Stimulated activated CD8-positive, alpha-beta memory T cell treated with anti-CD3 and anti-CD28 coated beads, Interleukin-4, amount 100 ng/mL, for 48 hours (primary cell): ENCODE data around the gene GALNT2.

Experiments
- DNase-seq: peaks from one replicate; pipeline ENCODE4 v3.0.0-alpha.2; 2020

Gene GALNT2

DNA sequence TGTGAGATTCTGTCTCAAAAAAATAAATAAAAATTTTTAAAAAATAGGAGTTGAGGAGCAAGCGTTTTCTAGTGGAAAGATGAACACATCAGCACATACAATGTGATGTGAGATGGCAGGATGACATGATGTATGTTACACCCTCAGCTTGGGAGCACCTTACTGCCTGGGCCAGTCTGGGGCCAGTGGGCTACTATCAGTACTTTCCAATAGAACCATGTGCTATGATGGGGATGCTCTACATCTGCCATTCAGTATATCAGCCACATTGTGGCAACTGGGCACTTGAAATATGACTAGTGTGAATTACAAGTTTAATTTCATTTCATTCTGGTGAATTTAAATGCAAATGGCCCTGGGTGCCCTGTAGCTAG, 203.1 kb downstream of the GALNT2 start:
- DNase-seq = no peak

DNA sequence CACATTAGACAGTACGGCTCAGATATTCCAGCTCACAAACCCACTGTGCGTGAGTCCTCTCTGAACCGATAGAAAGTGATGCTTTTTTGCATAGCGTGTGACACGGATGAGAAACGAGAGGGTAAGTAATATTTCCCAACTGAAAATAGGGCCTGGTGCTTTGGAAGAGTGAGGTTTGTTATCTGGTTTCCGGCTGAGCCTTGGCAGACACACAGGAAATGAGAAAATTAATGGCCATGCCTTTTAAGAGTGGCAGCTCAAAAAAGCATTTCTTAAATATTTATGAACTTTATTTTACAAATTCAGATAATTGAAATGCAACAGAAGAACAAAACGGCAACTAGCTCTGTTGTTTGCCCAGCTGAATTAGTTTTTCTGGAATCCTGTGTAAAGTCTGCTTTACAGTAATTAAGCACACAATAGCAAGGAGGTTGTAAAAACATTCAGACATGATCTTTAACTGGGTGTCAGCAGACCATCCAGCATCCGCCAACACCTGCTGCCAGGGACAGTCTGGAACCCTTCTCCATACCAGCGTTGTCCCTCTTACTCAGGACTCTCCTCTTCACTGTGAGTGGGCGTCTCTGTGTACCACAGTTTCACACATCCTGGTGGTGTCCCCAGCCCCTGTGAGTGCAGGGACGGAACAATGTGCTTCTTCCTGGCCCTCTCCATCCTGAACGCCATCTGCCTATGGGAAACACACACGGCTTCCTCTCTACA, 203.7 kb downstream of the GALNT2 start:
- DNase-seq = peak; percentile 37

DNA sequence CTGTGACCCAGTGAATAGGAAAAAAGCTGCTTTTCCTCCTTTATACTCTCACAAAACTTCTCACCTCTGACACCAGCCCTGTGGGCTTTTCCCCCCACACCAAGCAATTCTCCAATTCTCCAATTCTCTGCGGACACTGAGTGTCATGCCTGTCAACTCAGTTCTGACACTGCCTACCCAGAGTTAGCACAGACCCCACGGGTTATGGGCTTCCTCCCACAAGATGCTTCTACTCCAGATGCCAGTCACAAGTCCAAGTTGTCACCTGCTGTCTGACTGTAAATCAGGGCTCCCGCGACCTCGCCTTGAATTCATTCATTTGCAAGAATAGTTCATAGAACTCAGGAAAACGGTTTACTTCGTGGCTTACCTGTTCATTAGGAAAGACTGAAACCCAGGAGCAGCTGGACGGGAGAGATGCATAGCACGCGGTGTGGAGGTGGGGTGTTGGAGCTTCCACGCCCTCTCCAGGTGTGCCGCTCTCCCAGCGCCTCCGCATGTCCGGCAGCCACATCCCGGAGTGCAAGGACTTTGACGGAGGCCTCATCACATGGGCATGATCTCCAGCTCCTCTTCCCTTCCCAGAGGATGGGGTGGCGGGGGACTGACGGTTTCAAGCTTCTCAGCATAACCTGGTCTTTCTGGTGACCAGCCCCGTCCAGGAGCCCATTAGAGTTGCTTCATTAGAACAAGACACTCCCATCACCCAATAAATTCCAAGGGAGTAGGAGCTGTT, 204.4 kb downstream of the GALNT2 start:
- no peak for DNase-seq

DNA sequence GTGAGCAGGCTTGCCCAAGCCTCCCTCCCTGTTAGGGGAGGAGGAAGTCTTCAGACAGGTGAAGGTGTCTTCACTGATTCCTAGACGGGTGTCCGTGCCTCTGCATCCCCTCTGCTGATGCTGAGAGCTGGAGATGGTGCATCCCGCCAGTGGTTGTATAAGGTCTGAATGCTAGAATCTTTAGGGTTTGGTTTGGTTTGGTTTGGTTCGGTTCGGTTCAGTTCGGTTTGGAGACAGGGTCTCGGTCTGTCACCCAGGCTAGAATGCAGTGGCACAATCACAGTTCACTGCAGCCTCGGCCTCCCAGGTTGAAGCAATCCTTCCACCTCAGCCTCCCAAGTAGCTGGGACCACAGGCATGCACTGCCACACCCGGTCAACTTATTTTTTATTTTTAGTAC, 205.5 kb downstream of the GALNT2 start:
- DNase-seq = no peak

DNA sequence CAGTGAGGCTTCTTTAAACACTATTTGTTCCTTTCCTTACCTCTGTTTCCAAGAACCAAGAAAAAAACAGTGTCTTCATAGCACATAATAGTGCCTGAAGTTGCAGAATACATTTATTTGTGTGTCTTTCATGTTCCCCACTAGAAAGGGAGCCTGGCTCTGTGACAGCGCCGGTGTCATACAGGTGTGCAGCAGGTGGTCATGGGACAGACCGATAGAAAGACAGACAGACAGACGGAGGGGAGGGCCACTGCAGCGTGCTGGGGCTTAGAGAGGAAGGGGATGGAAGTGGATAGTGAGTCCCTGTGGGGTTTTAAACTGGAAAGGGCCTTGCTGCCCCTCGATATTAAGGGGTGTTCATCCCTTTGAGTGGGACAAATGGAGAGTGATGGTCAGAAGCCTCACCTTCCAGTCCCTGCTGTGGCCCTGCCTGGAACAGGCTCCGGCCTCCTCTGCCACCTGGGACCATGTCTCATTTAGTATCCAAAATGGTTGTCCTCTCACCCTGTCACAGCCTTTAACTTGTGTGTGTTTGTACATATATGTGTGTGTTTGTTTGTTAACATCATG, 206.2 kb downstream of the GALNT2 start:
- peak; percentile 15 for DNase-seq

GRCh38 chr1:230274254-230274653, 207.2 kb downstream of the GALNT2 start:
- DNase-seq = peak; percentile 32

DNA sequence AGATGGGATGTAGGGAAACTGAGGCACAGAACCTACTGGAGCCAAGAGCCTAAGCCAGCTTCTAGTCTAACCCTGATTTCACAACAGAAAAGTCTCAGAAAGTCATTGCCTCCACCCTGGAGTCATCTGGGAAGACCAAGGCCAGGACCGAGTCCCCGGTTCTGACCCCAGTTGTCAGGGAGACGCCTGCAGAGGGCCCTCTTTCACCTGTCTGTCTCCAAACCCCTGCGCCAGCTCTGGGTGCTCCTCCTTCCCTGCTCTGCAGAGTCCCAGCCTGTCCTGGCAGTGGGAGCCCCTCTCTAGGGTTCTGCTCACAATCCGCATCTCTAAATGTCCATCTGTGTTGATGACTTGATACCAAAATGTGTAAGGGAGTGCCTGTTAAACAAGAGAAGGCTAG, 209.4 kb downstream of the GALNT2 start:
- DNase-seq = peak; percentile 10

DNA sequence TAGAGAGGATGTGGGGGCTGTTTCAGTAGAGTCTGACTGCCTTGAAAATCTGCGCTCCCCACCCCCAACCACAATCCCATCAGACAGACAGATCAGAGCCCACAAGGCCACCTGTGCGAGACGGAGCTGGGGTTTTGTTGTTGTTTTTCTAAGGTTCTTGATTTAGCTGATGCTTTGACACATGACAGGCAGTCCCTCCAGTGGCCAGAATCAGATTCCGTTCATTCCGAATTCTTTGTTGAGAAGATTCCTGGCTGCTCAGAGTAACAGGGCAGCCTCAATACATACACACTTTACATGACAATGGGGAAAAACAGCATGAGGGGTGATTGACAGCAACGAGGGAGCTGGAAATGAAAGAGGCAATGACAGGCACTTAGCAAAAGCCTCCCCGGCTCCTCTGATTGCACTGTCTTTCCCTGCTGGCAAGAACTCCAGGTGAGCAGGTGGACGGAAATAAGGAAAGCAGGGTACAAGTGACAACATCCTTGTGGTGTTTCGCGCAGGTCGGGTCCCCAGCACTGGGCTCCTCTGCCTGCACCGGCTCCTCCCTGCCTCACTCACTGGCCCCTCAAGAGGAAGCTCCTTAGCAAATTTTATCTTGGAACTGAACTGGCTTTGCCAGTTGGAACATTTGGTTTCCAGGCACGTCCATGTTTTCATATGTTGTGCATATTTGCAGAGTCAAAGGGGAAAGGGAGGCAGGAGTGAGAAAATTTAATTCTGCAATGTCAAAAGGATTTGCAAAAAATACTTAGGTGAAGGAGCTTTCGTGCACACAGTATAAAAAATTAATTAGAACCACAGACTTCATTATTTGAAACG, 210.4 kb downstream of the GALNT2 start:
- peak; percentile 20 for DNase-seq

- peak; percentile 0 for DNase-seq
These were observed 211.3 kb downstream of the GALNT2 start for GRCh38 chr1:230278376-230278775.

GRCh38 chr1:230278871-230279582, 212.0 kb downstream of the GALNT2 start:
- peak; percentile 15 for DNase-seq

GRCh38 chr1:230279583-230279945, 212.5 kb downstream of the GALNT2 start:
- peak; percentile 12 for DNase-seq

DNA sequence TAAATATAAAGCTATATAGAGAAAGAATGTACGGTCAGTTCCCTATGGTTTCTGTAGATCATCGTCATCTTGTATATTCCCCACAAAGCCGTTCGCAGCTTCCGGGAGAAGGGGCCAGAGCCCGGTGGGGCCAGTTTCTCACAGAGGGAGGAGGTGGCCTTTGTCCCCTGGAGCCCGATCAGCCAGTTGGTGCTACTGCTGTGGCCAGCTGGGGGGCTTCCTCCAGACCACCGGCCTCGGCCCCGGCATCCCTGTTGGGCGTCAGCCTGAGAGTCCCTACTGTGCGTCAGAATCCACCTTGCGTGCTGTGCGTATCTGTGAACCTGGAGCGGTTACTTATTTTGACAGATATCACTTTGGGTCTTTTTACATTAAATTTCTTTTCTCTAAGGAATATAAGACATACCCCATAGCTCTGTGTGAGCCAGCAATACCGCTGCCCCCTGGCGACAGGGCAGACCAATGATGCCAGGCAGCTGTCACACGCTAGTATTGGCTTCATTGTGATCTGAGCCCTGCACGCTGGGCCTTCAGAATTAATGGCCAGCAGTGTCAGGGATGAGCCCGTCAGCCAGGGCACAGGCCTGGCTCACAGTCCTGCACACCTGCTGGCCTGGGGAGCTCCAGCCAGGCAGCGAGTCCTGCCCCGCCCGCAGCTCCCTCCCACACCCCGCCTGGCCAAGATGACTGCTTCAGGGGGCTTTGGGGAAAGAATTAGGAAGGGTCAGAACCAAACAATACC, 213.2 kb downstream of the GALNT2 start:
- DNase-seq = peak; percentile 30

DNA sequence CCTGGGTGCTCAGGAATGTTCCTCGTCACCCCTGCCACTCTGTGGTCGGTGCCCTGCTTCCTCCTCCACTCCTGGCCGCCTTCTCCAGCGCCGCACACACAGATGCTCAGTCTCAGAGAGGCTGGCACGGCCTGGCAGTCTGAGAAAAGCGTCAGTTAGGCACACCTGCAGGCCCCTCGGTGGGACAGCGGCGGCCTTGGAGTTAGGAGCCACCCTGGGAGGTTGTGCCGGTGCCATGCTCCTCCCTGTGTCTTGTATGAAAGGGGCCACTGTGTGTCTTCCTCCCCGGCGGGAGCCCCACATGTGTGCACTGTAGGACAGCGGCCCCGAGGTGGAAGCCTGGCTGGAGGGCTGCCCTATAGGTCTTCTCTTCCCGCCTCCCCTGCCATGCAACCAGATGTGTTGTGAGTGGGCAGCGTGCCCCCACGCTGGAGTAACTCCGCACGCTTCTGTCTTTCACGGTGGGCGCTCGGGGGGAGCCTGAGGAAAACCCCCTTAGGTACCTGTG, 213.9 kb downstream of the GALNT2 start:
- peak; percentile 22 for DNase-seq

DNA sequence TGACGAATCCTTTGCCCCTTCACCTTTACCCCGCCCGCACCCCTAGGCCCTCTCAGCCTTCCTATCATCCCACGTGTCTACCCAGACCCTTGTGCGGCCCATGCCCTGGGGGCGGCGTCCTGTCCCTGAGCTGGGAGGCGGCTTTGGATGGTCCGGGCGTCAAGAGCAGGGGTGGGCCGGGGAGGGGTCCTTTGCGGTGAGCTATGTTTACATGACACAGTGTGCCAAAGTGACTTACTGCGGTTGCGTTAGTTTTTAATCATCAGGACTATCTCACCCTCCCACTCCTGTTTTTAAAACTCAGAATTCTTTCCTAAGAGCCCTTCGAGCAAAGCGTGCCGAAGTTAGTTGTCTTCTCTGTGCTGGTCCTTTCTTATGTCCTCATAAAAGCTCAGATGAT, 214.5 kb downstream of the GALNT2 start:
- no peak for DNase-seq

GRCh38 chr1:230282157-230282556, 215.1 kb downstream of the GALNT2 start:
- no peak for DNase-seq

DNA sequence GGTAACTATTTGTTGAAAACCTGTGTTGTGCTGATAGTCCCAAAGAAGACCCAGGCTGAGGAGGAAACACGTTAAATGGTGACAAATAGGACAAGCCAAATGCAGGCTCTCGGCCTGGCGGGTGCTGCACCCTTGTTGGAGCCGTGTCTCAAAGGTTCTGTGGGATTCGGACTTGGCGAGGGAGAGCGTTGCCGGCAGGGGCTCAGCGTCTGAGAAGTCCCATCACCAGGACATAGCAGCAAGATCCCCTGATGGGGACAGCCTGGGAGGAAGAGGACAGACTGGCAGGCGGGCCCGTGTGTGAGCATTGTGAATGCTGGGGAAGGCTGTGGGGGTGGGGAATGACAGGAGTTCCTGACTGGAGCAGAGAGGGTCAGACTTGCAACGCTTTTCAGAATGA, 216.6 kb downstream of the GALNT2 start:
- DNase-seq = no peak

DNA sequence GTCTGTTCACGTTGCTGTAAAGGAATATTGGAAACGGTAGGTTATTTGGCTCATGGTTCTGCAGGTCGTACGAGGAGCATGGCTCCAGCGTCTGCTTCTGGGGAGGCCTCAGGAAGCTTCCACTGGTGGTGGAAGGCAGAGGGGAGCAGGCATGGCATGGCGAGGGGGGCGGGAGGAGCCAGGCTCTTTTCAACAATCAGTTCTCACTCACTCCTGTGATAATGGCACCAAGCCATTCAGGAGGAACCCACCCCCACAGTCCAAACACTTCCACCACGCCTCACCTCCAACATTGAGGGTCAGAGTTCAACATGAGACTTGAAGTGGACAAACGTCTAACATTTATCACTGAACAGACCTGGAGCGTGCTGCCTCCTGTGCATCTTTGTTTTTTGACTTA, 217.9 kb downstream of the GALNT2 start:
- DNase-seq = no peak

DNA sequence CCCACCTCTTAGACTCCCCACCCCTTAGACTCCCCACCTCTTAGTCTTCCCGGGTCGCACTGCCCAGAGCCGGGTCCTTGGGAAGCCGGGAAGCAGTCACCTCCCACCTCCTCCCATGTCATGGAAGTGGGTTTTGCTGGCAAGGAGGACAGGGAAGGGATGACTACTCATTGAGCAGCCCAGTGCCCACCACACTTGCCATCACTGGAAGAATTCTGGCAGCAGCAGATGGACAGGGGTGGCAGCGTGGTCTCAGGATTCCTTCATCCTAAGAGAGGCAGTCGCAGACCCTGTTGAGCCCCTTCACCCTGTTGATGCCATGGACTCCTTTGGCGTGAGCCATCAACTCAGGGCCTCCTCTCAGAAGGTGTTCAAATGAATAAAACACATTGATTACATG, 218.3 kb downstream of the GALNT2 start:
- DNase-seq = no peak

GRCh38 chr1:230286166-230286889, 219.3 kb downstream of the GALNT2 start:
- DNase-seq = no peak

DNA sequence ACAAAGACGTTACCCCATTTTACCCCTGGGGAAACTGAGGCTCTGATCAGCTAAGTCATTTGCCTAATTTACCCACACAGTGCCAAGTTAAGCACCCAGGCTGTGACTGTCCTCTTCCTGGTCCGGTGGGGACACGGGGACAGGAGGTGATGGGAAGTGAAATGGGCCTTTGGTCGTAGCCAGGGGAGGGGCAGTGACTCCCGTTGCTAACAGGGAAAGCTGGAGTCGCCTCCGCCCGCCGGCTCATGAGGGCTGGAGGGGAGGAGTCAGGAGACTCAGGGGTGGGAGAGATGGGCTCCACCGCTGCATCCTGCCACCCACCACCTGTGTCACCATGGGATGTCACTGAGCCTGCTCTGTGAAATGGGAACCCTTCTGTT, 219.8 kb downstream of the GALNT2 start:
- DNase-seq = no peak

- no peak for DNase-seq
These were observed 220.8 kb downstream of the GALNT2 start for GRCh38 chr1:230287674-230288315.
